CD4-positive, CD25-positive, alpha-beta regulatory T cell (primary cell): ENCODE measurements around the gene MEGF11. TPM values are rescaled to one million over a fixed set of nuclear protein-coding genes. Genes with fewer than 3 reads are reported as not detected.
"Not testable (repeated sequence)": the region's sequence is repeated elsewhere in the genome, so short reads cannot be mapped to it uniquely, and the experiment has no call there.

Source experiments
- ATAC-seq, 2 donors: fragments of 150-1000 bp; cut with Tn5 transposase; one replicate each; pipeline ENCODE4 v1.10.0; 2021; ENCODE audit warnings: low read depth in 2 of 2, moderate number of reproducible peaks in 2 of 2, moderate library complexity in 1 of 2
- DNase-seq, 3 donors: peaks; one replicate each; pipeline versions ENCODE4 v3.0.0 to v3.0.0-alpha.2; 2012 to 2022; ENCODE audit warnings: mixed read lengths in 1 of 3
- H3K27ac ChIP-seq: one replicate; pipeline ENCODE4 v1.7.0; 2013; ENCODE audit warnings: mild to moderate bottlenecking, low read length; ENCODE audit not compliant: insufficient read depth, poor library complexity, severe bottlenecking
- H3K27me3 ChIP-seq: one replicate; pipeline ENCODE4 v1.7.0; 2013; ENCODE audit warnings: low read length; ENCODE audit not compliant: control insufficient read depth, insufficient read depth
- H3K36me3 ChIP-seq: one replicate; pipeline ENCODE4 v1.7.0; 2013; ENCODE audit warnings: mild to moderate bottlenecking, low read length, moderate library complexity; ENCODE audit not compliant: control insufficient read depth, insufficient read depth
- H3K4me1 ChIP-seq: 2 replicates; pipeline ENCODE4 v1.7.0; 2013; ENCODE audit warnings: mild to moderate bottlenecking, low read length; ENCODE audit not compliant: insufficient read depth, control insufficient read depth, poor library complexity, severe bottlenecking
- H3K4me3 ChIP-seq: one replicate; pipeline ENCODE4 v1.7.0; 2013; ENCODE audit warnings: low read depth, mild to moderate bottlenecking, low read length, moderate library complexity
- H3K9me3 ChIP-seq, 2 experiments: 1 replicate in 1 of 2; 2 replicates in 1 of 2; pipeline ENCODE4 v1.7.0; 2013; ENCODE audit warnings: low read length in 2 of 2, mild to moderate bottlenecking in 1 of 2, moderate library complexity in 1 of 2; ENCODE audit not compliant: control insufficient read depth in 2 of 2
- H3K27ac Mint-ChIP-seq, 3 donors: one replicate each; pipeline ENCODE4 v1.8.0; 2020 to 2022; ENCODE audit warnings: mild to moderate bottlenecking in 3 of 3, mixed read lengths in 3 of 3, moderate library complexity in 2 of 3
- H3K27me3 Mint-ChIP-seq: one replicate; pipeline ENCODE4 v1.8.0; 2022; ENCODE audit warnings: mild to moderate bottlenecking, mixed read lengths
- H3K36me3 Mint-ChIP-seq: one replicate; pipeline ENCODE4 v1.8.0; 2020; ENCODE audit warnings: mixed read lengths
- H3K4me1 Mint-ChIP-seq, 4 donors: one replicate each; pipeline ENCODE4 v1.8.0; 2020 to 2022; ENCODE audit warnings: mixed read lengths in 4 of 4, mild to moderate bottlenecking in 1 of 4
- H3K4me3 Mint-ChIP-seq, 4 donors: one replicate each; pipeline ENCODE4 v1.8.0; 2020 to 2022; ENCODE audit warnings: mild to moderate bottlenecking in 4 of 4, mixed read lengths in 4 of 4, moderate library complexity in 3 of 4
- H3K9me3 Mint-ChIP-seq, 7 donors: one replicate each; pipeline ENCODE4 v1.8.0; 2020 to 2022; ENCODE audit warnings: mixed read lengths in 7 of 7, mild to moderate bottlenecking in 3 of 7, moderate library complexity in 2 of 7
- polyA plus RNA-seq, 4 donors: library from polyadenylated mRNA; unstranded; fragments of 300-500 nt; fragmentation: Illumina TruSeq; gene quantifications; one replicate each; pipeline ENCODE4 v1.2.3, GENCODE V29; 2021
- total RNA-seq: library from RNA; stranded (reverse); gene quantifications from one replicate; pipeline ENCODE4 v1.2.3, GENCODE V29; 2022

The MEGF11 gene
- total and polyA plus RNA-seq, 5 donors from 2014 or later = 0.02 to 0.29 (median 0.21) TPM; not detected in 2

GRCh38 chr15:66269326-66270090, 16.0 kb upstream of the MEGF11 start:
- Histone ChIP-seq H3K4me1 (no peaks in the 10 kb centered on the region), H3K36me3 (no peaks in the 10 kb centered on the region), H3K4me3 (no peak overlapping the region), H3K27ac (no peak overlapping the region), H3K27me3 (peaks cover 7% of the 10 kb centered on the region), H3K9me3 (no peaks in the 10 kb centered on the region)
- H3K4me1 Mint-ChIP-seq = no peaks in the 10 kb centered on the region
- ATAC-seq (no peak), DNase-seq (no peak)
- no peak overlapping the region for H3K4me3 Mint-ChIP-seq
- no peak overlapping the region for H3K27ac Mint-ChIP-seq
- H3K36me3 Mint-ChIP-seq = no peaks in the 10 kb centered on the region
- H3K27me3 Mint-ChIP-seq = peaks cover 32% of the 10 kb centered on the region
- peaks cover 0 to 3% (median 0%) of the 10 kb centered on the region in 7 donors for H3K9me3 Mint-ChIP-seq

- Histone ChIP-seq H3K27me3 (peaks cover 27% of the 10 kb centered on the region), H3K9me3 (peaks cover 0 to 5% of the 10 kb centered on the region in 2 experiments), H3K4me1 (no peaks in the 10 kb centered on the region), H3K4me3 (no peak overlapping the region), H3K27ac (no peak overlapping the region), H3K36me3 (no peaks in the 10 kb centered on the region)
- DNase-seq = no peak
- no peaks in the 10 kb centered on the region for H3K4me1 Mint-ChIP-seq
- peaks cover 0 to 9% (median 4%) of the 10 kb centered on the region in 7 donors for H3K9me3 Mint-ChIP-seq
- H3K27me3 Mint-ChIP-seq = peaks cover 49% of the 10 kb centered on the region
- ATAC-seq = no peak
- H3K4me3 Mint-ChIP-seq = no peak overlapping the region
- no peak overlapping the region for H3K27ac Mint-ChIP-seq
- no peaks in the 10 kb centered on the region for H3K36me3 Mint-ChIP-seq
Observed at GRCh38 chr15:66264859-66265513, 11.4 kb upstream of the MEGF11 start.

- not testable (repeated sequence) for H3K27ac ChIP-seq, H3K36me3 ChIP-seq, H3K9me3 ChIP-seq, H3K4me3 Mint-ChIP-seq, H3K4me3 ChIP-seq, H3K36me3 Mint-ChIP-seq, H3K9me3 Mint-ChIP-seq, DNase-seq, H3K4me1 ChIP-seq, ATAC-seq, H3K27ac Mint-ChIP-seq, H3K4me1 Mint-ChIP-seq
- H3K27me3 Mint-ChIP-seq = peaks cover 44% of the 10 kb centered on the region
- peaks cover 29% of the 10 kb centered on the region for H3K27me3 ChIP-seq
Observed at GRCh38 chr15:66262837-66263236, 9.3 kb upstream of the MEGF11 start.

- Histone ChIP-seq H3K4me3 (no peak overlapping the region), H3K27ac (no peak overlapping the region), H3K4me1 (no peaks in the 10 kb centered on the region), H3K9me3 (peaks cover 0 to 5% of the 10 kb centered on the region in 2 experiments), H3K27me3 (peaks cover 42% of the 10 kb centered on the region), H3K36me3 (no peaks in the 10 kb centered on the region)
- ATAC-seq = no peak
- DNase-seq = no peak
- H3K4me1 Mint-ChIP-seq = no peaks in the 10 kb centered on the region
- H3K9me3 Mint-ChIP-seq = peaks cover 0 to 9% (median 4%) of the 10 kb centered on the region in 7 donors
- H3K27me3 Mint-ChIP-seq = peaks cover 60% of the 10 kb centered on the region
- no peak overlapping the region for H3K4me3 Mint-ChIP-seq
- H3K27ac Mint-ChIP-seq = no peak overlapping the region
- H3K36me3 Mint-ChIP-seq = no peaks in the 10 kb centered on the region
Observed at GRCh38 chr15:66261056-66261455, 7.5 kb upstream of the MEGF11 start.

- Histone ChIP-seq H3K27me3 (peaks cover 43% of the 10 kb centered on the region), H3K36me3 (no peaks in the 10 kb centered on the region), H3K9me3 (no peaks in the 10 kb centered on the region), H3K4me1 (peaks cover 29% of the 10 kb centered on the region), H3K4me3 (no peak overlapping the region), H3K27ac (no peak overlapping the region)
- H3K4me1 Mint-ChIP-seq = peaks cover 0 to 19% (median 4%) of the 10 kb centered on the region in 4 donors
- H3K27ac Mint-ChIP-seq = no peak overlapping the region
- H3K9me3 Mint-ChIP-seq = peaks cover 0 to 2% (median 0%) of the 10 kb centered on the region in 7 donors
- ATAC-seq (no peak), DNase-seq (no peak)
- H3K36me3 Mint-ChIP-seq = no peaks in the 10 kb centered on the region
- H3K4me3 Mint-ChIP-seq = peak overlapping the region in 1 of 4 donors; percentile 22
- H3K27me3 Mint-ChIP-seq = peaks cover 61% of the 10 kb centered on the region
Observed at GRCh38 chr15:66256692-66257091, 3.1 kb upstream of the MEGF11 start.

- Mint-ChIP-seq H3K27ac (no peak overlapping the region), H3K9me3 (peaks cover 0 to 2% (median 0%) of the 10 kb centered on the region in 7 donors), H3K36me3 (no peaks in the 10 kb centered on the region), H3K4me1 (peaks cover 0 to 25% (median 4%) of the 10 kb centered on the region in 4 donors), H3K27me3 (peaks cover 70% of the 10 kb centered on the region), H3K4me3 (peak overlapping the region in 2 of 4 donors; percentile 27 to 71)
- Histone ChIP-seq H3K36me3 (no peaks in the 10 kb centered on the region), H3K27me3 (peaks cover 45% of the 10 kb centered on the region), H3K4me1 (peaks cover 34% of the 10 kb centered on the region), H3K4me3 (no peak overlapping the region), H3K27ac (no peak overlapping the region), H3K9me3 (no peaks in the 10 kb centered on the region)
- DNase-seq (no peak), ATAC-seq (no peak)
Observed at GRCh38 chr15:66254951-66255676, 1.6 kb upstream of the MEGF11 start.

GRCh38 chr15:66254089-66254950, 770 bp upstream of the MEGF11 start:
- H3K4me1 ChIP-seq = peaks cover 34% of the 10 kb centered on the region
- H3K27me3 Mint-ChIP-seq = peaks cover 69% of the 10 kb centered on the region
- peak overlapping the region; percentile 10 to 86 (median 76) for H3K4me3 Mint-ChIP-seq
- H3K9me3 ChIP-seq = no peaks in the 10 kb centered on the region
- no peak for DNase-seq
- peaks cover 0 to 2% (median 0%) of the 10 kb centered on the region in 7 donors for H3K9me3 Mint-ChIP-seq
- H3K27me3 ChIP-seq = peaks cover 50% of the 10 kb centered on the region
- H3K4me1 Mint-ChIP-seq = peaks cover 0 to 25% (median 4%) of the 10 kb centered on the region in 4 donors
- peak overlapping the region; percentile 37 for H3K4me3 ChIP-seq
- H3K36me3 ChIP-seq = no peaks in the 10 kb centered on the region
- no peak for ATAC-seq
- H3K27ac ChIP-seq = no peak overlapping the region
- no peaks in the 10 kb centered on the region for H3K36me3 Mint-ChIP-seq
- H3K27ac Mint-ChIP-seq = peak overlapping the region in 1 of 3 donors; percentile 73
